Stimulated activated CD4-positive, alpha-beta T cell treated with anti-CD3 and anti-CD28 coated beads, Interleukin-1b, Interleukin-23, amount 100 ng/mL, for 1 hour (primary cell): ENCODE results near the gene BMPR1A.
"Not testable (repeated sequence)": the region's sequence is repeated elsewhere in the genome, so short reads cannot be mapped to it uniquely, and the experiment has no call there.

Experiments used
- DNase-seq, 2 donors: peaks; one replicate each; pipeline ENCODE4 v3.0.0-alpha.2; 2020; ENCODE audit warnings: low read depth in 2 of 2

BMPR1A gene

DNA sequence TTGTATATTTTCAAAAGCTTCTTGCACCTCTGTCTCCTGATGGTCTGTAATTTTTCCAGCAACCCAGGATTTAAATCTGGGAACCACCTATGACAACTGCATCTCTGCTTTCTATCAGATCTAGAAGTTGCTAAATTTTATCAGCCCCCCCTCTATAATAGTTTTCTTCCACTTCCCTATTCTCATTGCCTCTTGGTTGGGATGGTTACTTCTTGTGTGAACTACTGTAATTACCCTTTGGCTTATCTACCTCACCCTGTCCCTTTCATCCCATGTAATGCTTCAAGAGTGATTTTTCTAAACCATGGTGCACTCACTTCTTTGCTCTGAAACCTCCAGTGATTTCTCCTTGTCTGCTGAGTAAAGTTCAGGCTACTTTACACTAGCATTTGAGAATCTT, 92.3 kb downstream of the BMPR1A start:
- no peak for DNase-seq

DNA sequence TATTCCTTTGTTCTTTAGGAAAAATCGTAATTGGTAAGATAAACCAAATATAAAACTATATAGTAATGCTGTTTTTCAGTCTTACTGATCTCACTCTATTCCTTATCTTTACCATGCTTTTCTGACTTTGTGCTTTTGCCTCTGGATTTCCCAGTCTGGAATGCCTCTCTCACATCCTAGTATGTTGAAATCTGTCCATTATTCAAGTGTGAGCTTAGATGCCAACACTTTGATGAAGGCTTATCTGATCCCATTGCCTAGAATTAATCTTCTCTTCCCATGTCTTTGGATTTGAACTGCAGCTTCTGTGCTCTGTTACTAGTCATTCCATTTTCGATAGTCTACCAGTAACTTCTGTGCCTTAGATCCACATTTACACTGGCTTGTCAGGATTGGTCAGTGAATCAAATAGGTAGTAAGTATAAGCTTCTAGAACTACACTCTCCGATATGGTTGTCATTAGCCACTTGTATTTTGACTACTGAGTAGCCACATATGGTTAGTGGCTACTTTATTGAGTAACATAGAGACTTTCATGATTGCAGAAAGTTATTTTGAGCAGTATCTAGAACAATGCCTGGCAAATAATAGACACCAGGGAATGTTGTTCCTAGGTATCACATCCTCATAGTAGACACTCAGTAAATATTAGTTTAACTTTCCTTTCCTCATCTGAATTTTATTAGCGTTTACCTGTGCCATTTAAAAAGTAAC, 92.9 kb downstream of the BMPR1A start:
- DNase-seq = no peak

DNA sequence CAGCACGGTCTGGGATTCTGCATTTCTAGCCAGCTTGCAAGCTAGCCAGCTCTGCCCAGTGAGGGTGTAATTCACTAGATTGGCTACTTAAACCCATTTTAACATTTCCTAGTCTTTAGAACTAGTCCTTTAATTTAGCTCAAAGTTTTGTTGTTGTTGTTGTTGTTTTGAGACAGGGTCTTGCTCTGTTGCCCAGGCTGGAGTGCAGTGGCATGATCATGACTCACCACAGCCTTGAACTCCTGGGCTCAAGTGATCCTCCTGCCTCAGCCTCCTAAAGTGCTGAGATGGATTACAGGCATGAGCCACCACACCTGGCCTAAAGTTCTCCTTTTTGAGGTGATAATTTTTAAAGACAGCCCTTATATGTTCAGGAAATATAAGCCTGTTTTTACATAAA, 94.1 kb downstream of the BMPR1A start:
- DNase-seq = no peak

DNA sequence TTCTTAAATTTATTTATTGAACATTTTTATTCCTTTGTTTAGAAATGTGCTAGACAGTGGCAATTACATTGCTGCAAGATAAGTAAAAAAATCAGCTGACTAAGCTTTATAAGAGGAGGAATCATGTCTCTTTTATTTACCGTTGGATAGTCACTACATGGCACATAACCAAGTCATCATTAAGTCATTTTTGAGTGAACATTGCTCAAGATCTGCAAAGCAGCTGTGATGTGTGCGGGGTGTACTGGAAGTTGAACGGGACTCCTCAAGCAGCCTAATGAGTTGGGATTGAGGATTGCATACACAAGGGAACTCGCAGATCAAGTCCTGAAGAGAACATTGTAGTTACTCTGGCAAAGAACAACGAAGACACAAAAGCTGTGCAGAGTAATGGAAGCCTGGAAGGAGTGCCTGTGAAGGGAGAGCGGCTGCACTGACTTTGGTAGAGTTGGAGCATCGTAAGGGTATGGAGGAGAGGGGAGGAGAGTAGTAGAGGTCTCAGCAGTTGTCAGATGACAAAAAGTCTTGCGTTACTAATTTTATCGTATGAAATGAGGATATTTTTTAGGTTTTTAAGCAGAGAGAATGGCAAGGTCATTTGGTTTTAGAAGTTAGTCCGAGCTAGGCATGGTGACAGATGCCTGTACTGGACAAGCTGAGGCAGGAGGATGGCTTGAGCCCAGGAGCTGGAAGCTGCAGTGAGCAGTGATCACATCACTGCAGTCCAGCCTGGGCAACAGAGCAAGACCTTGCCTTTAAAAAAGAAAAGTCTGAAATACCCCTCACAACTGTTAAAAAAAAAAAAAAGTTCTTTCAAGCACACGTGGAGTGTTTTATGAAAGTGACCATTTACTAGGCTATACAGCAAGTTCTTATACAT, 95.1 kb downstream of the BMPR1A start:
- DNase-seq = no peak

DNA sequence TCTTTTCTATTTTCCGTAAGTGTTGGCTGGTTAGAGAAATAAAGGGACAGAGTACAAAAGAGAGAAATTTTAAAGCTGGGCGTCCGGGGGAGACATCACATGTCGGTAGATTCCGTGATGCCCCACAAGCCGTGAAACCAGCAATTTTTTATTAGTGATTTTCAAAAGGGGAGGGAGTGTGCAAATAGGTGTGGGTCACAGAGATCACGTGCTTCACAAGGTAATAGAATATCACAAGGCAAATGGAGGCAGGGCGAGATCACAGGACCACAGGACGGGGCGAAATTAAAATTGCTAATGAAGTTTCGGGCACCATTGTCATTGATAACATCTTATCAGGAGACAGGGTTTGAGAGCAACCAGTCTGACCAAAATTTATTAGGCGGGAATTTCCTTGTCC, 97.2 kb downstream of the BMPR1A start:
- DNase-seq = not testable (repeated sequence)

DNA sequence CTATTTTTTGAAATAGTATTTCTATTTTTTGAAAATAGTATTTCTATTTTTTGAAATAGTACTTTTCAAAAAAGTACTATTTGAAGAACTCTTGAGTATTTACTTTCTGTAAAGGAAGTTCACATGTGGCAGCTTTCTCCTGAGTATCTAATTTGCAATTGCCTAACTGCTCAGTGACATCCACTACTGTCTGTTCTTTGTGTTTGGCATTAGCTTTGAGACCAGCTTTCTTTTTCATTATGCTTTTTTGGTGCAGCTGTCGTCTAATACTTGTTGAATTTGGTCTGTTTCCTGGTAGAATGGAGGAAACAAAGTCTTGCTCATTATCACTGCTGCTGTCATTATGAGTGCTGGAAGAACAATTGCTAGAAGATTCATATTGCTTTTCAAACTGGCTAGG, 99.1 kb downstream of the BMPR1A start:
- no peak for DNase-seq

DNA sequence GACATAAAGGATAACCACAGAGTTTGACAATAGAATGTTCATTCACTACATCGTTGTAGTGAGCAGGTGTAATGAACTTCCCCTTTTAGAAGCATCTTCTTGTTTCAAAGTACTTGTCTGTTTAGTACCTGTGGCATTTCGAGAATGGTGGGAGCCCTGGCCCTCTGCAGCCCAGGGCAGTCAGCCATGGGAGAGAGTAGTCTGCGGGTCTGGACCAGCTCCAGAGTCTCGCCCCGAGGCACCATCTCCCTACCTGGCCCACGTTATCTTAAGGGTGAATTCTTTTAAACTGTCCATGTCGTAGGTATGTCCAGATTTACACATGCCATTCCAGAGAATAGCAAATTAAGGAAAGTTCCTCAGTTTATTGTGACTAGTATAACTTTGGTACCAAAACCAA, 99.7 kb downstream of the BMPR1A start:
- no peak for DNase-seq

DNA sequence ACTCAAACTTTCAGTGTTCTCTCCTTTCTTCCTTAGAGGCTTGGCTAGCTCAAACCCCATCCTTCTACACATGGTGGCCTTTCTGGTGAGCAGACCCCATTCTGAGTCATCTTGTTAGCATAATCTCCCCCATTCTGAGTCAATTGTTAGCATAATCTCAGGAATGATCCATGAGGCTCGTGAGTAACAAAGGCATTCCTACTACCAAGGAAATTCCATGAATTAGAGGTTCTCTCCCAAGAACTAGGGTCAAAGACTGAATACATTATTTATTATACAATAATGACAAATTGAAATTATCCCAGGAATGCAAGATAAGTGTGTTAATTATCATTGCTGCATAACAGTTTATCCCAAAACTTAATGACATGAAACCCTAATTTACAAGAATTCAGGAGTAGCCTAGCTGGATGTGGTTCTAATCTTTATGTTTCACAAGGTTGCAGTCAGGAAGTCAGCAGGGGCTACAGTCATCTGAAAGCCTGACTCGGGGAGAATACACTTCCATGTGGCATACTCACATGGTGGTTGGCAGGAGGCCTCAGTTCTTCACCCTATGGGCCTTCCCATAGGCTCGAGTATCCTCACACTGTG, 100.8 kb downstream of the BMPR1A start:
- no peak for DNase-seq

DNA sequence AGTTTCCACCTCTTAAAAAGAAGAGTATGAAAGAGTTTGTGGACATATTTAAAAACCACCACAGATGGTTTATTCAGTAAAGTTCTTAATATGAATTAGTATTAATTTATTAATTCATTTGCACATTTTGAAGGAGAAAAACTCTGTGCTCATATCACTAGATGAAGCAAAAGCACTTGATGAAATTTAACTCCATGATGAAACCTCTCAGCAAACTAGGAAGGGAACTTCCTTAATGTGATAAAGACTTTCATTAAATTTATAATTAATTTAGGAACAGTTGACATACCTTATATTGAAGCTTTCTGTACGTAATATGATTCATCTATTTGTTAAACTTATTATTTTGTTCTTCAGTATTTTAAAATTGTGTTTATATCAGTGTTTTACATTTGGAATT, 101.6 kb downstream of the BMPR1A start:
- DNase-seq = no peak

DNA sequence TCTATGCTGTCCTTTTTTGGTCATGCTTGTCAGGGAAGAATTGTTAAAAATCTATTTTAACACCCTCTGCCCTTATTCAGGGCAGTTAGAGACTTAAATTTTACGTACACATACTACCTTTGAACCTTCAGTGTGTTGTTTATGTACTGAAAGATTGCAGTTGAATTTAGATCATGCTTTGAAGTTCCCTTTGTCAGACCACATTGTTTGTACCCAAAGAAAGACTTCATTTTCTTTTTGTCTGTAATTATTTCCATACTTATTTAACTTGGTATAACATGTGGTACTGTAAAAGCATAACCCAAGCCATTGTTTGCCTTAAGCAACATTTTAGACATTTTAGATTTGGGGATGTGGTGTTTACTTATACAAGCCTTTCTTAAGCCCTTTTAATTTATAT, 104.9 kb downstream of the BMPR1A start:
- no peak for DNase-seq

DNA sequence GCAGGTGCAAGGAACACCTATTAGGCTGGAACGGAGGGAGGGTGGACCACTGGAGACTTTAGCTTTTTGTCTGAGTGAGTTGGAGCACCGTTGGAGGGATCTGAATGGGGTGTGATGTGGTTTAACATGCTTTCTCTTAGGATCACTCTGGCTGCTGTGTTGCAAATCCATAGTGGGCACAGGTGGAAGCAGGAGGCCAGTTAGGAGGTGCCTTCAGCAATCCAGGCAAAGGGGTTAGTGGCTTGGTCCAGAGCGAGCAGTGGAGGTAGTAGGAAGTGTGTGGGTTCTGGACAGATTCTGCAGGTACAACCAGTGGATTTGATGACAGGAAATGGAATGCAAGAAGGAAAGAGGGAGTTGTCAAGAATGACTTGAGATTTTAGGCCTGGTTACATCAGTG, 106.0 kb downstream of the BMPR1A start:
- no peak for DNase-seq

DNA sequence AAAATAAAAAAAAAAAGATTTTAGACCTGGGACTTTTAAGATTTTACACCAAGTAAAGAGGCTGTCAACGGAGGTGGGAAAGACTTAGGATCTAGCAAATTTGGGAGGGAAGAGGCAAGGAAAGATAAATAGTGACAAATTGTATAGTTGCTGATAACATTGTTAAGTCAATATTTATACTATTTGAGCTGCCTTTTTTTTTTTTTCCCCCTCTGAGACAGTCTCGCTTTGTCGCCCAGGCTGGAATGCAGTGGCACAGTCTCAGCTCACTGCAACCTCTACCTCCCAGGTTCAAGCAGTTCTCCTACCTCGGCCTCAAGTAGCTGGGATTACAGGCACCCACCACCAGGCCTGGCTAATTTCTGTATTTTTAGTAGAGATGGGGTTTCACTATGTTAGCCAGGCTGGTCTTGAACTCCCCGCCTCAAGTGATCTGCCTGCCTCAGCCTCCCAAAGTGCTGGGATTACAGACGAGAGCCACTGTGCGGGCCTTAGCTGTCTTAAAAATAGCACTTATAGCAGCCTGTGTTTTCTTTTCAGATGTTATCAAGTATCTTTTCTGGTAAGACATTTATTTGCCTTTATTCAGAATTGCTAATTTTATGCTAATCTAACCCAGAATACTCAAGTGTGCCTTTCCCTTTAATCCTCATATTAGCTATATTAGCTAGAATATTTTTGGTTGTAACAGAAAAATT, 106.5 kb downstream of the BMPR1A start:
- no peak for DNase-seq

DNA sequence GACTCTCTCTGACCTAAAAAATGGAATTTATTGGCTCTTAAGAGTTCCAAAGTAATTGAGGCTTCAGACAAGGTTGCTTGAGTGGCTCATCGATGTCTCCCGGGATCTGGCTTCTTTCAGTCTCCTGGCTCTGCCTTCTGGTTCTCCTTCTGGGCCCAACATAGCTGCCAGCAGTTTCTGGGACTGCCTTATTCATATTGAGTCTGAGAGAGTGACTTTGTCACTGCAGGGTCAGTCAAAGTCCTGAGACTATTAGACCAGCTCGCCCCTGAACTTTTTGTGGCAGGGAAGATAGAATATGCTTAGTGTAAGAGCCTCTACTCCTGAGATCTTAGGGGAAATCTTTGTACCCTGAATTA, 107.0 kb downstream of the BMPR1A start:
- no peak for DNase-seq

DNA sequence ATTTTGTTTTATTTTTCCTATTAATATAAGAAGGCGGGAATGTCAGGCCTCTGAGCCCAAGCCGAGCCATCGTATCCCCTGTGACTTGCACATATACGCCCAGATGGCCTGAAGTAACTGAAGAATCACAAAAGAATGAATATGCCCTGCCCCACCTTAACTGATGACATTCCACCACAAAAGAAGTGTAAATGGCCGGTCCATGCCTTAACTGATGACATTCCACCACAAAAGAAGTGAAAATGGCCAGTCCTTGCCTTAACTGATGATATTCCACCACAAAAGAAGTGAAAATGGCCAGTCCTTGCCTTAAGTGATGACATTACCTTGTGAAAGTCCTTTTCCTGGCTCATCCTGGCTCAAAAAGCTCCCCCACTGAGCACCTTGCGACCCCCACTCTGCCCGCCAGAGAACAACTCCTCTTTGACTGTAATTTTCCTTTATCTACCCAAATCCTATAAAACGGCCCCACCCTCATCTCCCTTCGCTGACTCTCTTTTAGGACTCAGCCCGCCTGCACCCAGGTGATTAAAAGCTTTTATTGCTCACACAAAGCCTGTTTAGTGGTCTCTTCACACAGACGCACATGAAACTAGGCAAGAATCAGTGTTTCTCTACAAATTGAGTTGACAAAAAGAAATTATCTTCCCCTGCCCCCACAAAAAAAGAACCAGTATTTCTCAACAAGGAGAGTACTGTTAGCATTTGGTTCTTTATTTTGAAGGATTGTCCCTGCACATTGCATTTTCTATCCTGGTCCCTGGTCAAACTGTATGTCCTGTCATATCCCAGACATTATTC, 108.8 kb downstream of the BMPR1A start:
- not testable (repeated sequence) for DNase-seq

DNA sequence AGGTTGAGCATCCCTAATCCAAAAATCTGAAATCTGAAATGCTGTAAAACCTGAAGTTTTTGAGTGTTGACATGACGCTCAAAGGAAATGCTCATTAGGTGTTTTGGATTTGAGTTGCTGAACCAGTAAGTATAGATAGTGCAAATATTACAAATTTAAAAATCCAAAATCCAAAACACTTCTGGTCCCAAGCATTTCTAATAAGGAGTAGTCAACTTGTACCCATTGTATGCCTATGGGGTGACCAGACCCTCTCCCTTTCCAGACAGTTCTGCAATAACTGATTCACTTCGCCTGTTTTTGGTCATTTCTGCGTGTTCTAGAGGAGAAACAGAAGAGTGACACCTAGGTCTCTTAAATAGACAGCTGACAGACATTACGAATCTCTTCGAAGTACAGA, 110.7 kb downstream of the BMPR1A start:
- no peak for DNase-seq

DNA sequence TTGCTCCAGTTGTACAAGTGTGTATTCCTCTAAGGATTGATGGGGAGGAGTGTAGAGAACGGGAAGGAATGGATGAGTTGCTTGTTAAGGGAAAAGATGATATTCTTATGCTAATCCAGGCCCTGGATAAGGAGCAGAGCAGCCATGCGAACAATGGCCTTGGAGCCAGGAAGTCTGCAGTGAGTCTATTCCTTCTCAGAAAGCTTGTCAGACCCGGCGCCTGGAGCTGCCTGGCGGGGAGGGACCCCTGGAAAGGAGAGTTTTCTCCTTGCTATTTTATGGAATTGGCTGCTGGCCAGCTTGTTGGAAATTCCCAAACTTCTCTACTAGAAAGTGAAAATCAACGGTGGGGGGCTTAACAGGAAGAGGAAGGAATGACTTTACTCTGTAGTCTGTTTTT, 111.9 kb downstream of the BMPR1A start:
- no peak for DNase-seq

DNA sequence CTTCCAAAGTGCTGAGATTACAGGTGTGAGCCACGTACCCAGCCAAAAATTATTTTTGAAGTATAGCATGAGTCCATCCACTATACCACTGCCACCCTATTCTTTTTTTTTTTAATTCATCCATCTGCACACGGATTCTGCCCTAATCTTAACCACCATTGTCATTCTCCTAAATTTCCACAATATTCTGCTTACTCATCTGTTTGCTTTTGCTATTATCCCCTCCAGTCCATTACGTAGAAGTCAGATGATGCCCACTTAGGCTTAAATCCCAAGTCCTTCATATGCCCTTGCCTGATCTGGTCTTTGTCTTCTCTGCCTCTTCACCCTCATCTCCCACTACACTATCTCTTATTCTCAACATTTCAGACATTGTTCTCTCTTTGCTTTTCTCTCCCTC, 114.3 kb downstream of the BMPR1A start:
- no peak for DNase-seq

DNA sequence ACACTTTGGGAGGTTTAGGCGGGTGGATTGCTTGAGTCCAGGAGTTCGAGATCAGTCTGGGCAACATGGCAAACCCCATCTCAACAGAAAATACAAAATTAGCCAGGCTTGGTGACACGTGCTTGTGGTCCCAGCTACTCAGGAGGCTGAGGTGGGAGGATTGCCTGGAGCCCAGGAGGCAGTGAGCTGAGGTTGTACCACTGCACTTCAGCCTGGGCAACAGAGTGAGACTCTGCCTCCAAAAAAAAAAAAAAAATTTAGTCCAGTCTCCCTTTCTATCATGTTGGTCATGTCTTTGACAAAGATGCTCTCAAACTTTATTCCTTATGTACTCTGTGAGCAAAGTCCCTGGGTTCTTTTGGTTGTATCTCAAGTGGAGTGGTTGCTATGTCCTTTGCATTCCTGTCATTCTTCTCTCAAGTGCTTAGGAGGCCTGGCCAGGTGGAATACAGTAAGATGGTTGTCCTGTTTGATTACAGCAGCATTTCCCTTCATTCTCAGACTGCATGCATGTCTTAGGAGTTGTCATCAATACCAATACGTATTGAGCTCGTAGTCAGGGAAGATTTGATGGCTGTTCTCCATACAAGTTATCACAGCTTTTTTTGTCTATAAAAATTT, 115.3 kb downstream of the BMPR1A start:
- no peak for DNase-seq

DNA sequence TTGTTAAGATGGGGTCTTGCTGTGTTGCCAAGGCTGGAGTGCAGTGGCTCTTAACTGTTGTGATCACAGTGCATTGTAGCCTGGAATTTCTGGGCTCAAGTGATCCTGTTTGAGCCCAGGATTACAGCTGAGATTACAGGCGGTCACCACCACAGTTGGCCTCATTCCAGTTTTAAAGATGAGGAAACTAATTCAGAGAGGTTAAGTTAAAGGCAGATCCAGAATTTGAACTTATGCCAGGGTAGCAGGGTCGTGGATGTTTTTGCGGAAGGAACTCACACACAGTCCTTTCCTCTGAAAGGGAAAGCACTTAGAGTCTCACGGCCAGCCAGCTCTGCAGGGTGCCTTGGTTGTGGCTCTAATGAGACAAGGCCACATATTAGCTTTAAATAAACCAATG, 116.3 kb downstream of the BMPR1A start:
- no peak for DNase-seq

DNA sequence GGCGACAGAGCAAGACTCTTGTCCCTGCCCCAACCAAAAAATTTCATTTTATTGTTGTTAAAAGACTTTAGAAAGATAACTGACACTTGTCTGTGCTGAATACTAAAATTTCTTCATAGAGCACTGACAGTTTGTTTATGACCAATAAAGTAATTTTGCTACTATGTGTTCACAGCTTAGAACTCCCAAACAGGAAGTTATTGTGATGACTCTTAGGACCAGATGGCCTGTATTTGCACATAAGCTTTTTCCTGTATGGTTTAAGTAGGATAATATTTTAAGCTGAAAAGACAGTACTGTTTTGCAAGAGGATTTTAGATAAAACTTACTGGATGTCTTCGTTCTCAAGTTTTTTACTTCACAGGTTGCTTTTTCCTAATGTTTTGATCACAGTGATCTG, 120.3 kb downstream of the BMPR1A start:
- no peak for DNase-seq
